Endodermal cell (in vitro differentiated cells): ENCODE measurements around the gene CCDC14. TPM values are rescaled to one million over a fixed set of nuclear protein-coding genes. Genes with fewer than 3 reads are reported as not detected.

Experiments
- DNase-seq: peaks from one replicate; pipeline ENCODE4 v3.0.0-alpha.2; 2017
- H3K27ac ChIP-seq: 2 replicates; pipeline ENCODE4 v1.5.1; 2013; ENCODE audit warnings: mild to moderate bottlenecking, low read depth, low read length, moderate library complexity
- H3K27me3 ChIP-seq: 2 replicates; pipeline ENCODE4 v1.6.1; 2013; ENCODE audit warnings: mild to moderate bottlenecking, low read length, moderate library complexity; ENCODE audit not compliant: insufficient read depth, control insufficient read depth, poor library complexity, severe bottlenecking
- H3K36me3 ChIP-seq: 2 replicates; pipeline ENCODE4 v1.7.0; 2013; ENCODE audit warnings: mild to moderate bottlenecking, low read length, moderate library complexity; ENCODE audit not compliant: control insufficient read depth, insufficient read depth
- H3K4me1 ChIP-seq: one replicate; pipeline ENCODE4 v1.7.0; 2013; ENCODE audit warnings: low read length; ENCODE audit not compliant: control insufficient read depth, insufficient read depth
- H3K4me3 ChIP-seq: 2 replicates; pipeline ENCODE4 v1.5.1; 2013; ENCODE audit warnings: mild to moderate bottlenecking, low read length, moderate library complexity
- H3K9ac ChIP-seq: 2 replicates; pipeline ENCODE4 v1.6.1; 2013; ENCODE audit warnings: mild to moderate bottlenecking, low read length, moderate library complexity; ENCODE audit not compliant: poor library complexity, severe bottlenecking; ENCODE audit errors: extremely low read depth
- H3K9me3 ChIP-seq: 2 replicates; pipeline ENCODE4 v1.6.1; 2013; ENCODE audit warnings: mild to moderate bottlenecking, low read length, moderate library complexity; ENCODE audit not compliant: control insufficient read depth
- H3K27ac Mint-ChIP-seq: 2 replicates; pipeline ENCODE4 v1.8.0; 2020; ENCODE audit warnings: mixed read lengths
- H3K27me3 Mint-ChIP-seq: 2 replicates; pipeline ENCODE4 v1.8.0; 2021; ENCODE audit warnings: mild to moderate bottlenecking, mixed read lengths; ENCODE audit not compliant: insufficient read depth
- H3K36me3 Mint-ChIP-seq: 2 replicates; pipeline ENCODE4 v1.8.0; 2020; ENCODE audit warnings: low read depth, mixed read lengths
- H3K4me1 Mint-ChIP-seq: 2 replicates; pipeline ENCODE4 v1.8.0; 2020; ENCODE audit warnings: mixed read lengths
- H3K4me3 Mint-ChIP-seq: 2 replicates; pipeline ENCODE4 v1.8.0; 2020; ENCODE audit warnings: mild to moderate bottlenecking, moderate library complexity, mixed read lengths
- H3K9me3 Mint-ChIP-seq: 2 replicates; pipeline ENCODE4 v1.8.0; 2020; ENCODE audit warnings: mild to moderate bottlenecking, mixed read lengths
- CTCF ChIP-seq: fragments of 200-600 bp; sonication (generic); conservative IDR thresholded peaks from 2 replicates; pipeline ENCODE4 v1.5.0; 2021; ENCODE audit warnings: antibody characterized with exemption, mild to moderate bottlenecking
- WGBS, 2 experiments: methylation state at CpG; one replicate each; pipeline versions ENCODE4 v1.1.5 to v1.1.7; 2013; ENCODE audit warnings: missing lambda C conversion rate in 2 of 2, mixed read lengths in 1 of 2; ENCODE audit not compliant: insufficient coverage in 1 of 2, insufficient read length in 1 of 2; 5-methylcytosine and 5-hydroxymethylcytosine counted together
- total RNA-seq, 2 donors: library from RNA; stranded (reverse); fragmentation: NEBNext Ultra II Directional in 1 of 2; extraction: Animal tissue kit (Norgen Biotek cat#: 25700) in 1 of 2; gene quantifications; 2 replicates in 1 of 2; 3 replicates in 1 of 2; pipeline ENCODE4 v1.2.1, GENCODE V29; 2021

The CCDC14 gene
- total RNA-seq, 2 donors from 2014 or later, result 88.3 to 99.4 TPM

- no peak overlapping the region for H3K4me3 Mint-ChIP-seq
- H3K27me3 Mint-ChIP-seq, result peaks cover 34% of the 10 kb centered on the region
- H3K4me1 Mint-ChIP-seq, result peaks cover 6% of the 10 kb centered on the region
- H3K4me1 ChIP-seq, result peaks cover 3% of the 10 kb centered on the region
- H3K9me3 Mint-ChIP-seq, result no peaks in the 10 kb centered on the region
- no peak overlapping the region for H3K4me3 ChIP-seq
- no peaks in the 10 kb centered on the region for H3K36me3 Mint-ChIP-seq
- H3K27ac Mint-ChIP-seq, result no peak overlapping the region
- H3K9me3 ChIP-seq, result no peaks in the 10 kb centered on the region
- no peak overlapping the region for H3K9ac ChIP-seq
- H3K36me3 ChIP-seq, result no peaks in the 10 kb centered on the region
- no peak overlapping the region for H3K27ac ChIP-seq
- peak; percentile 71 for DNase-seq
- TF ChIP-seq CTCF, result no peak
- peaks cover 30% of the 10 kb centered on the region for H3K27me3 ChIP-seq
- 88 to 95% methylated on average over 1 to 2 of the region's 2 CpGs for whole genome bisulfite sequencing, 2 experiments
Observed at GRCh38 chr3:123881771-123882170, 79.3 kb downstream of the CCDC14 start.

GRCh38 chr3:123880998-123881561 is 79.9 kb downstream of the CCDC14 start:
- Histone ChIP-seq H3K36me3 (no peaks in the 10 kb centered on the region), H3K27ac (no peak overlapping the region), H3K9me3 (no peaks in the 10 kb centered on the region), H3K9ac (no peak overlapping the region), H3K4me1 (peaks cover 3% of the 10 kb centered on the region), H3K27me3 (peaks cover 30% of the 10 kb centered on the region), H3K4me3 (no peak overlapping the region)
- Mint-ChIP-seq H3K36me3 (no peaks in the 10 kb centered on the region), H3K27me3 (peaks cover 29% of the 10 kb centered on the region), H3K27ac (no peak overlapping the region), H3K9me3 (no peaks in the 10 kb centered on the region), H3K4me3 (no peak overlapping the region), H3K4me1 (peaks cover 6% of the 10 kb centered on the region)
- WGBS, 2 experiments, result 69 to 73% methylated on average over 5 to 6 of the region's 6 CpGs
- TF ChIP-seq CTCF, result peak; percentile 79
- peak; percentile 75 for DNase-seq

GRCh38 chr3:123878807-123879206 is 82.2 kb downstream of the CCDC14 start:
- Histone ChIP-seq H3K4me3 (no peak overlapping the region), H3K4me1 (peaks cover 3% of the 10 kb centered on the region), H3K9me3 (no peaks in the 10 kb centered on the region), H3K9ac (no peak overlapping the region), H3K27ac (no peak overlapping the region), H3K36me3 (no peaks in the 10 kb centered on the region), H3K27me3 (peaks cover 15% of the 10 kb centered on the region)
- no peaks in the 10 kb centered on the region for H3K36me3 Mint-ChIP-seq
- H3K9me3 Mint-ChIP-seq, result no peaks in the 10 kb centered on the region
- WGBS, 2 experiments, result 88 to 91% methylated on average over 4 to 7 of the region's 7 CpGs
- no peak overlapping the region for H3K4me3 Mint-ChIP-seq
- no peak for TF ChIP-seq CTCF
- peaks cover 6% of the 10 kb centered on the region for H3K4me1 Mint-ChIP-seq
- peaks cover 17% of the 10 kb centered on the region for H3K27me3 Mint-ChIP-seq
- DNase-seq, result no peak
- H3K27ac Mint-ChIP-seq, result no peak overlapping the region
